Ecto neural progenitor cell (in vitro differentiated cells): ENCODE measurements around the gene UFSP2.
"Not testable (repeated sequence)": the region's sequence is repeated elsewhere in the genome, so short reads cannot be mapped to it uniquely, and the experiment has no call there.

Experiments
- DNase-seq: peaks from one replicate; pipeline ENCODE4 v3.0.0-alpha.2; 2018; ENCODE audit warnings: low spot score

Gene UFSP2

DNA sequence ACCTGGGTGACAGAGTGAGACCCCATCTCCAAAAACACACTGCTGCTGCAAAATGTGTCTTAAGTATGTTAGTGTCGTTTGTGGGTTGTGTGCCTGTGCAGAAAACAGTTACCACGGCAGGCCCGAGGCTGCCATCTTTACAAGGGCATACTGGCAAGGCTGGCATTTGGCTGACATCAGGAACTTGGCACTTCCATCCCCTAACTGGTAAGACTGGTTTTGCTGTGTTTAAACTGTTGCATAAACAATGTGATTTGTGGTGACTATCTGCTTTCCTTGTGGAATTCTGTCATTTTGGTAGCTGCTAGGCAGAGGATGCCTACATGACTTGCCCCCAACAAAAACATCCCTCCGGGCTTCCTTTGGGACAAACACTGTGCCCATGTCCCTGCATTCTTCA, 42.3 kb downstream of the UFSP2 start:
- DNase-seq = no peak

DNA sequence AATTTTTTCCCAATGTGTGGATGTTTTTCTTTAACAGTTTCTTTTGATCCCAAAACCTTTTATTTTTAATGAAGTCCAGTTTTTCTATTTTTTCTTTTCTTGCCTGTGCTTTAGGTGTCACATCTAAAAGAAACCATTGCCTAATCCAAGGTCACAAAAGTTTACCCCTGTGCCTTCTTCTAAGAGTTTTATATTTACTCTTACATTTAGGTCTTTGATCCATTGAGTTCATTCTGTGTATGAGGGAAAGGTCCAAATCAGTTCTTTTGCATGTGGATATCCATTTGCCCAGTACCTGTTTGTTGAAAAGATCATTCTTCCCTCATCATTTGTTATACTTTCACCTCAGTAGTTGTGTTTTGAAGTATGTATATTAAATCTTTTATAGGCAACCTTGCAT, 43.0 kb downstream of the UFSP2 start:
- DNase-seq = no peak

DNA sequence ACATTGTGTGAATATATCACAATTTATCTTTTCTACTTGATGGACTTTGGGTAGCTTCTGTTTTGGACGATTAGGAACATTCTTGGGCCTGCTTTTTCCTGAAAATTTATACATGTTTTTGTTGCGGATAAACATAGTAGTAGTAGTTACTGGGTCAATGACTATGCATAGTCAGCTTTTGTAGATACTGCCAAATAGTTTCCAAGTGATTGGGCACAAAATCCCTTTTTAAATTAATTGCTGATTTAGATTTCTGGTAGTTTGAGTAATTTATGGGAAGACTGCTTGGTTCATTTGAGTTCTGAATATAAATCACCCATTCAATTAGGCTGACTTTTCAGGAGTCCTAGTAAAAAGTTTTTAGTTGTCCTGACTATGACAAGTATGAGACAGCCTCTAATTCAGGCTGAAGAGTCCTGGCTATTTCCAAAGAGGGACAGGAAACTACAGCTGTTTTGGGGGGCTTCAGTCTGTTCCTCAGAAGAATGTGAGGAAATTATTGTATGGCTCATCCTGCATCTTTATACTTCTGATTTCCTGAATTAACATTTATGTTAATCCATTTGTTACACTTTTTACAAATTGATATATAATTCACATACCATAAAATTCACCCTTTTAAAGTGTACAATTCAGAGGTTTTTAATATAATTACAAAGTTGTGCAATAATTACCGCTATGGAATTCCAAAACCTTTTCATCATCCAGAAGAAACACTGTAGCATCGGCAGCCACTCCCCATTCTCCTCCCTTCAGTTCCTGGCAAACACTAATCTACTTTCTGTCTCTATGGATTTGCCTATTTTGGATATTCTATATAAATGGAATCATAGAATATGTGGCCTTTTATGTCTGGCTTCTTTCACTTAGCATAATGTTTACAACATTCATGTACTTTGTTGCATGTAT, 44.2 kb downstream of the UFSP2 start:
- no peak for DNase-seq

DNA sequence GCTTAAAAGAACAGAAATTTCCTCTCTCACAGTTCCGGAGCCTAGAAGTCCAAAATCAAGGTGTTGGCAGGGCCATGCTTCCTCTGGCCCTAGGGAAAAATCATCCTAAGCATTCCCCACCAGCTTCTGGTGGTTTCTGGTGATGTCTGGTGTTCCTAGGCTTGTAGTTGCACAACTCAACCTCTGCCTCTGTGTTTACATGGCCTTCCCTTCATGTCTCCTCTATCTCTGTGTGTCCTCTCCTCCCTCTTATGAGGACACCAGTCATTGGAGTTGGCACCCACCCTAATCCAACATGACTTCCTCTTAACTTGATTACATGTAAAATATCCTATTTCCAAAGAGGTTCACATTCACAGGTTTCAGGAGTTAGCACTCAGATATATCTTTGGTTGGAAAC, 45.4 kb downstream of the UFSP2 start:
- no peak for DNase-seq

DNA sequence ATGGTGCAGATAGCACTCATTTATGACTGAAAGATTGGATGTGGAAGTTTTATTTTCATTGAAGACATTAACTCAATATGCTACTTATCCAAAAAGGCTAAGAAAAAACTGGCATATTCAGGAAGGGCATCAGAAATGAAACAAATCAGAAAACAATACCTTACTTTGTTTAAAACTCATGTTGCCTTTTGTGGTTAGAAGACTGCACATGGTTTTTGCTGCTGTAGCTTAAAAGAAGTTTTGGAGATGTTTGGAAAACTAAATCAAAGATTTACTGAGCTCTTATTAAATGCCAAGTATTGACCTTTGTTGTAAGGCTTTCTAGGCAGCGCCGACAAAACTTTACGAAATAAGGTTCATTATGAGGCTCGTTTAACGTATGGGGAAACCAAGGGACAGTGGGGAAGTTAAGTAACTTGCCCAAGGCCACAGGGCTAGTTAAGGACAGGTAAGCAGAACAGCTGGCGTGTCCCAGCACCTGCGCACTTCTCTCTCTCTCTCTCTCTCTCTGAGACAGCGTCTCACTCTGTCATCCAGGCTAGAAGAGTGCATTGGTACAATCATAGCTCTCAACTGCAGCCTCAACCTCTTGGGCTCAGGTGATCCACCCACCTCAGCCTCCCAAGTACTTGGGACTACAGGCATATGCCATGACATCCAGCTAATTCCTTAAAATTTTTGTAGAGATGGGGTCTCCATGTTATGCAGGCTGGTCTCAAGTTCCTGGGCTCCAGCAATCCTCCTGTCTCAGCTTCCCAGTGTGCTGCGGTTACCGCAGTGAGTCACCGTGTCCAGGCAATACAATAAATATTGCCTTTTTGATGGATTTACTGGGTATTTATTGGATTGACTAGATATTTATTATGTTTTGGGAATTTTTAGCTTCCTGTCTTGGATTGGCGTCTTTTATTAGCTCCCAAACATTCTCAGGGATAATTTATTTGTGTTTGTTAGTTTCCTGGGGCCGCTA, 46.2 kb downstream of the UFSP2 start:
- DNase-seq = no peak

DNA sequence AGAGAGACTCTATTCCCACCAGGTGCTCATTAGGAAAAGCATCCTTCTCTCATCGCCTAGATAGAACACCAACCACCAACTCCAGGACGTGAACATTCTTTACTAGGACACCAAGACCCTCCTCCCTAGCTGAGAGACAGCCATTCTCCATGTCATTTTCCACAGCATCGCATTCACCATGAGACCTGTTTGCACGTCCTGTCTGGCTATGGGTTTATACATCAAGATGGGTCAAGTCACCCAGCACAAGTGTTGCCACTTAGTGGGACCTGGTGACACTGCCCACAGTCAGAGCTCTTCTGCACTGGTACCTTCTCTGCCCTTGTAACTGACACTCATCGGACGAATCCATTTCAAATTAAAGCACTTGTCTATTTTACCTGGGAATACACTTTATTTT, 47.5 kb downstream of the UFSP2 start:
- no peak for DNase-seq

DNA sequence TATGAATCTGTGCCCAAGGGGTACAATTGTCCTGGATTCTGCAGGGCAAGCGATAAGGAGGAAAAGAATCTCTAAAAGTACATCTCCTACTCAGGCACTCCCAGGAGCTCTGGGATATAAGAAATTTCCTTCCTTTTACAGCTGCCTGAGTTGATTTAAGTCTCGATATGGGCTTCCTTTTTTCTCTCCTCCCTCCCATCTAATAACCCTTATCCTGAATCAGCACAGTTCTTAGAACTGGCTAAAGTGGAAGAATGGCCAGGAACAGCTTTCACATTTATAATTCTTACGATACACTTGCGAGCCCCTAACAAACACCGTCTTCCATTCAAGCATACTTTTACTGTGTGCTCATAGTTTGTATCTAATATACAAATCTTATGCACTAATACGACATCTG, 51.2 kb downstream of the UFSP2 start:
- no peak for DNase-seq

DNA sequence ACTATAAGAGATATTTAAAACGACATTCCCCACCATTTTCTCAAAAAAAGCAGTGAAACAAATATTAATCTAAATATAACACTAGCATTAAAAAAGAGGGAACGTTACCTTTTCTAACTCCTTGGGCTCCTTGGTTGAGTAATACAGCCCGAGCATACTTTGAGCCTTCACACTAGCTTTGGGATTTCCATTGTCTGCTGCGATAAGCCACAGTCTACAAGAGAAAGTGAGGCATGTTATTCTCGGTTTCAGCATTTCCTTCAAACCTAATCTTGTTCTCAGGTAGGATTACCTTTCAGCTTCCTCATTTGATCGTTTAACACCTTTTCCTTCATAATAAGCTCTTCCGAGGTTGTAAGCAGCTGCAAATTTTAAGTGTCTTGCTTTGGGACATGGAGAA, 51.7 kb downstream of the UFSP2 start:
- no peak for DNase-seq

DNA sequence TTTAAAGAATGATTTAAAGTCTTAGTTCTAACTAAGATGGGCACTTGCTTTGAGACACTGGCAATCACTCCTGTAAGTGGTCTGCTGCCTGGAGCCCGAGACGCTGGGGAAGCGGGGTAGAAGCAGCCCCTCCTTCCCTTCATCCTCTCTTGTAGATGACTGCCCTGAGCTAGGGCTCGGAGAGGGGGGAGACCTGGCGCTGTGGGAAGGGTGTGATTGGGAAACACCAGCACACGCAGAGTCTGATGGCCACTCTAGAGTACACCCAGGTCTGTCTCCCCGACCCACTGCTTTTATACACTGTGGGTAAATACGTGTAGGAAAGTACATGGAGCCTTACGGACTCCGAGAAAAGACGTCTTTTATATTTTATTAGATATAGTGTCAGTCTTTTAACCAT, 54.1 kb downstream of the UFSP2 start:
- DNase-seq = no peak

DNA sequence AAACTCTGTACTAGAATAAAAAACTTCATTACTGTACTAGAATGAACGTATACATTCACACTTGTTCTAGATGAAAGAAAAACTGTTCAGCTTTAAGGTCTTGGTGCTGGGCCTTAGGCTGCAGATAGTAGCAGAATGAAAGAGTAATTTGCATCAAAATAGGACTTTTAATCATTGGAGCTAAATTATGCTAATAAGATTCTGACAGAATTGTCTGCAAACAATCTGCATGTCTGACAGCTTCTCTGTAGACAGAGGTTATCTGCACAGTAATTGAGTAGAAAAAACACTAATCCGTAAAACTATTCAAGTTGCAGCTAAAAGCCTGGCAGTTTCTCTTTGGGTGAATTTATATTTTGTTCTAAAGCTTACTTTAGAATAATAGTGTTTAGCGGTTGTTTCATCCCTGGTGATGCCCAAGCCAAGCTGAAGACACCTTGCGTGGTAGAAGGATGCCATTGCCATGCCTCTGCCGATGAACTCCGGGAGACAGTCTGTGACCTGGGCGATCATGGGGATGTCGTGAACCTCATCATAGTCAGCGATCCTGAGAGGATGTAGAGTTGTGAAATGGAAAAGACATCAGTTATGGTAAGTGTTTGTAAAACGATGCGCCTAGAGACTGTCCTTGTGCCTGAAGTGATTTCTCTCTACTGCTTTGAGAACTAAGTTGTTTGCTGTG, 55.4 kb downstream of the UFSP2 start:
- no peak for DNase-seq

DNA sequence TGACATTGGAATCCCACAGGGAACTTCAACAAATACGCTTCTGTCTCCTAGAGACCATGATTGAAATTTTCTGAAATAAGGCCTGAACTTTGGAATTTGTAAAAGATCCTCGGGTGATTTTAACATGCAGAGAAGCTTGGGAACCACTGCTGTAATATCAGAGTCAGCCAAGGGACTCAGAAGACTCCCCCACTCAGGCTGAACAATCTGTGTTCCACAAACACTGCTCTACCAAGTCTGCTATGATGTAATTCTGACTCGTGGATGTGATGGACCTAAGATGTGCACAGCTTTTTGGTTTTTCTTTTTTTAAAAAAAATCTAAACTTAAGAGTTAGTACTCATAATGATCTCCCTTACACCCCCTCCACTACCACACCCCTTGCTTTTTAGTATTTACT, 56.0 kb downstream of the UFSP2 start:
- no peak for DNase-seq

DNA sequence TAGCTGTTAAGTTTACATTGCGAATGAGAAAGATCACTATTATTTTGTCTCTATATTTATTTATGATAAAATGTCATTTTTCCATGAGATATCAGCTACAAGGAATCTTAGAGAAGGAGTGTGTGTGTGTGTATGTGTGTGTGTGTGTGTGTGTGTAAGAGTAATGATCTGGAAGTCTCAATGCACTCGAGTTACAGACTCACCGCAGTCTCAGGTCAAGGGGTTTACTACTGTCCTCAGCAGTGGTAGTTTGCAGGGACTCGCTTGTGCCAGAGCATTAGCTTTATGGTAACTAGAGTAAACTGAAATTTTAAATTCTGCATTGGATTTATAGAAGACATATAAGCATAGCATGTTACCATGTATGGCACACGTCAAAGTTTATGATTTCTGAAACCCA, 60.9 kb downstream of the UFSP2 start:
- no peak for DNase-seq

DNA sequence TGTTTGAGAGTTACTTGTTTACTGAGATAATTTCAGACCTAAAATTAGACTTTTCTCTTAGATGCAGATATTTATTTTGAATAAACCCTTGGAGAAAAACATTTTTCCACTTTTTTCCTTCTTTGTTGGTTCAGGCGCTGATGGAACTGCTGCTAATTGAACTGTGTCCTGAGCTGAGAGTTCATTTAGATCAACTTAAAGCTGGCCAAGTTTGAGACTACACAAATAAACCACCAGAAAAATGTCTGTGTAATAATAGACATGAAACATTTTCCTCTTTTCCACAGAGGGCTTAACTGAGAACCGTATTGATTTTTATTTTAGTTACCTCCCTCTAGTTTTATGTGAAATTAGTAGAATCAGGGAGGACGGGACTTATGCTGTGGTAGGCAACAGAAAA, 62.5 kb downstream of the UFSP2 start:
- no peak for DNase-seq

DNA sequence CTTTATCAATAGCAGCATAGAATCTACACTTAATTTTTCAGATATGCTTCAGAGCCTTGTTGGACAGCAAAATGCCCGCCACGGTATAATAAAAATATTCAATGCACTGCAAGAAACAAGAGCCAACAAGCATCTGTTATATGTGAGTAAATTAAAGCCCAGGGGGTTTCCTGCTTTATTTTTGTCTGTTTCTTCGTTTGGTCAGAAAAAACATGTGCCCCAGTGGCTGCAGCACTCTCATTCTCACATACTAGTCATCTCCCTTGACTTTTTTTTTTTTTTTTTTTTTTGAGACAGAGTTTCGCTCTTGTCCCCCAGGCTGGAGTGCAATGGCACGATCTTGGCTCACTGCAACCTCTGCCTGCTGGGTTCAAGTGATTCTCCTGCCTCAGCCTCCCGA, 63.2 kb downstream of the UFSP2 start:
- not testable (repeated sequence) for DNase-seq

DNA sequence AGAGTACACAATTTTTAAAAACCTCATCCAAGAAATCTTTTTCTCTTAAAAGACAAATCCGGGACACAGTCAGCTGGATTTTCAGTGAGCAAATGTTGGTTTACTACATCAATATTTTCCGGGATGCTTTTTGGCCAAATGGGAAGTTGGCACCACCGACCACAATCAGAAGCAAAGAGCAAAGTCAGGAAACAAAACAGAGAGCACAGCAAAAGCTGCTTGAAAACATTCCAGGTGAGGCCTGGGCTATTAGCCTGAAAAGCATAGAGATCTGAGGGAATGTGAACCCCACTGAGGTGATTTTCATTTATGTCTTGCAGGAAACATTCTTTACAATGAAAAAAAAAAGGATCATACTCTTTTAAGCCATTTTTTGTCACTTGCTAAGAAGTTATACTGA, 63.9 kb downstream of the UFSP2 start:
- DNase-seq = no peak

DNA sequence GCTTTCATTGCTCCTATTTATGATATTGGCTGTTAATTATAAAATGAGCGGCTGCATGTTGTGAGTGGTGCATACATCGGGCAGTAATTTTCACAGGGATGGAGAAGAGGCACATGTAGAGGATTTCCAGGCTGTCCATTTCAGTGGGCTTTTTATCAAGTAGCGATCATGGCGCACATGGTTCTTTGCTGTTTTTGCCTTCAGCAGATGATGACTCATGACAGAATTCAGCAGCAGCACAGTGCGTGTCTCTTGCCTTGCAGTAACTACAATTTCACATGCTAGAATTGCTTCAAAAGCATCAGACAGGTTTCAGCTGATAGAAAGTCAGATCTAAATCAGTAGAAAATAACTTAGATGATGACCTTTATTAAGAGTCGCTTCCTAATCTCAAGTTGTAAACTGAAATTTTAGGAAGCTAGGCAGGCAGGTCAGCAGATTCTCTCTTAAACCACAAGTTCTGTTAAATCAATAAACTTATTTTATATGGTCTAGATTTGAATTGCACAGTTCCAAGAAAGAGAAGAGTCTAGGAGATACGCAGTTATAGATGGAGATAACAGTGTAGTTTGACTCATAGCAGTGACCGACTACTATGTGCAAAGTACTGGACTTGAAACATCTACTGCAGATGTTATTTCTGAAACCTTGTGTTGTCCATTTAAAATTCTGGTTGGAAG, 65.9 kb downstream of the UFSP2 start:
- no peak for DNase-seq

DNA sequence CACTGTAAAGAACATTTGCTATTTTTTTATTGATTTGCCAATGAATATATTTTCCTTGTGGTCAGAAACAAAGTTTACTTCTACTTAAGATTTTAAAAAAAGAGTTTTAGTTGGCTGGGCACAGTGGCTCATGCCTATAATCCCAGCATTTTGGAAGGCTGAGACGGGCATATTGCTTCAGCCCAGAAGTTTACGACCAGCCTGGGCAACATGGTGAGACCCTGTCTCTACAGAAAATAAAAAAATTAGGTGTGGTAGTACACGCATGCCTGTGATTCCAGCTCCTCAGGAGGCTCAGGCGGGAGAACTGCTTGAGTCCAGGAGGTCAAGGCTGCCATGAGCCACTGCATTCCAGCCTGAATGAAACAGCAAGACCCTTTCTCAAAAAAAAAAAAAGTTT, 66.8 kb downstream of the UFSP2 start:
- DNase-seq = no peak

DNA sequence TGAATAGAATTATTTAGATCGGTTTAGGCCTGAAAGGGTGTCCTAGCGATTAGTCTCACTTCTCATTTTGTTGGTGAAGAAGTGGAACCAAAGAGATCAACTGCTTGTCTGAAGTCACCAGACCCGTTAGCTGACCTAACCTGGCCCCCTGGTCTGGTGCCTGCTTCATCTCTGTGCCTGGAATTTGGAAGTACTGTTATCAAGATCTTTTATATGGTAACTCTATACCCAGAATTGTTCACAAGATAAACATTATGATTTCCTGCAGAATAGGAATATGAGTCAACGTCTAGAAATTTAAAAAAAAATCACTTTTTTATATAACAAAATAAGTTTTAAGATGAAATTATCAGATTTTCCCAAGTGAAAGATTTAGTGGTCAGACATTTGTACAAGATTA, 67.2 kb downstream of the UFSP2 start:
- no peak for DNase-seq

DNA sequence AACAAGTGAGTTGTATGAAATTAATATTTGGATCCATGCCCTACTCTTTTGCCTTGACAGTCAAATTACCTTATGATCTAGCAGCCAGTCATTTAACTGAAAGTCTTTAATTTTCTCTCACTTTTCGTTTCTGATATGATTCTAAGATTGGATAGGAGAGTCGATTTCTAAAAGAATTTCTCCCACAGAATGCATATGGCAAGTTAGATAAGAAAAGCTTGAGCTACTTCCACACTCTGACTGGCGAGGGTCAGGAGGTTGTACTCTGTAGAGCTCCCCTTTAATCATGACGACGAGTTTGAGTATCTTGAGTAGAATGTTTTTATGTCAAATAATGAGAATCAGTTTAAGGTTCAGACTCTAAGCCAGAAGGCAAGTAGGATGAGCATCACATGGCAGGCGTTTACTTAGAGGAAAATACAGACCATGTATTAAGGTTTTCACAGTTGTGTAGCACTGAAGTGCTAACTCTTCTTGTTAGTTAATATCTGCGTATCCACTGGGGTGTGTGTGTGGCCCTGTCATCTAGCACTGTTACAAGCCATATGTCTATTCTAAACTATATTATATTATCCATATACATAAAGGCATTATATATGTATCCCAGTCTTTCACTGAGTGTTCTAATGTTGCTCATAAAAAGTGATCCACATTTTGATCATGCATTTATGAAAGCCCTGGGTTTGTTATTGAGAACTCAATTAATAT, 67.9 kb downstream of the UFSP2 start:
- no peak for DNase-seq

DNA sequence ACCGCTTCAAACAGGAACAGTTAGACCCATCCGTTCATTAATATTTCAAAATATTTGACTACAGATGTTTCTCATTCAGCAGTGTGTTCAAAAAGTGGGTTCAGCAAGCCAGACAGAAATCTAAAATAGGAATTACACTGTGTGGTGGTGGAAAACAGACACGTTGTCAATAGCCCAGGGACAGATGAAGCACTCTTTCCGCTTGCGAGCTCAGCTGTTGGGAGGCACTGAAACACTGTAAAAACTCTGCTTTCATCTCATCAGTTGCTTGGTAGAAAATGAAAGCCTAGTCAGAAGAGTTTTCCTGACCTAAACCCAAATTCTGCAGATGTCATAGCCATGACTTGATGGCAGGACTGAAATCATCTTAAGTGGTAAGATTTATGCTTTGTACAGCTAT, 68.6 kb downstream of the UFSP2 start:
- no peak for DNase-seq

DNA sequence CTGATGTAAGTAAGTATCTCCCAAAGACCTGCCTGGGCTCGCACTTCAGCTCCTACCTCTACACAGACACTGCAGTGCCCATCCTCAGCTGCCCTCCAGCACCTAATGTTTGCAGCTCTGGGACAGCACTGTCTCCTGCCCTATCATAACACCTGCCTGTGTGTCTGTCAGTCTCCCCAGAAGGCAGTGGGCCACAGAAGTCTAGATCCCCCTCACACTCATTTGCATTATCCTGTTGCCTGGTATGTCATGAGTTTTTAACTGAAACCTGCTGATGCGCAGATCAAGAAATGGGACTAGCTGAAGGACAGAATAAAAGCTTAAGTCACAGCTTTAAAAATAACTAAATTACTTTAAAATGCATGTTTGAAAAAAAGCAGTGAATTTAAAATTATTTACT, 73.0 kb downstream of the UFSP2 start:
- DNase-seq = no peak
